ENCODE data around the gene TAS2R20. TPM values are rescaled to one million over a fixed set of nuclear protein-coding genes. Genes with fewer than 3 reads are reported as not detected.

Gene TAS2R20
- polyA plus RNA-seq, 1 donor (not counting 4 experiments of a cell fraction or from before 2014, with no cell fraction given): 0.43 TPM

- Histone ChIP-seq H3K36me3 (ENCODE audit: control insufficient read depth in 2 of 2, extremely low read depth in 1 of 2, insufficient read depth in 2 of 2, low read length in 2 of 2) (no peaks in the 10 kb centered on the region), H3K27me3 (ENCODE audit: control insufficient read depth, extremely low read depth, insufficient read depth, low read length) (no peaks in the 10 kb centered on the region), H4K20me1 (ENCODE audit: control insufficient read depth, extremely low read depth, insufficient read depth, low read length) (no peaks in the 10 kb centered on the region), H3K79me2 (ENCODE audit: control insufficient read depth, insufficient read depth, low read length) (no peaks in the 10 kb centered on the region), H3K4me2 (ENCODE audit: control insufficient read depth, extremely low read depth, insufficient read depth, low read depth, low read length) (no peak overlapping the region), H3K27ac (ENCODE audit: control insufficient read depth, insufficient read depth, low read length) (no peak overlapping the region), H3K9me1 (ENCODE audit: control insufficient read depth, extremely low read depth, insufficient read depth, low read length) (no peaks in the 10 kb centered on the region), H2AFZ (ENCODE audit: control insufficient read depth, low read length) (no peak overlapping the region), H3K9ac (ENCODE audit: control insufficient read depth, extremely low read depth, insufficient read depth, low read length) (no peak overlapping the region), H3K4me1 (ENCODE audit: control insufficient read depth, extremely low read depth, insufficient read depth, low read length) (peaks cover 6% of the 10 kb centered on the region), H3K4me3 (ENCODE audit: control insufficient read depth in 2 of 3, extremely low read depth in 1 of 3, insufficient read depth in 2 of 3, low read depth in 1 of 3, low read length in 3 of 3) (no peak overlapping the region), H3K9me3 (ENCODE audit: control insufficient read depth, low read depth, low read length) (no peaks in the 10 kb centered on the region)
- DNase-seq (ENCODE audit: low read depth, low spot score): no peak
- dilution Hi-C loops (cut with MboI; ENCODE audit: extremely low pct_ligation_motif_present, low sequenced_read_pairs): no loop called here
- FAIRE-seq: no peak
- no peak for TF ChIP-seq EZH2 (IDR thresholded peaks at IDR 0.05; ENCODE audit: low read length)
- TF ChIP-seq, protein P1, sequence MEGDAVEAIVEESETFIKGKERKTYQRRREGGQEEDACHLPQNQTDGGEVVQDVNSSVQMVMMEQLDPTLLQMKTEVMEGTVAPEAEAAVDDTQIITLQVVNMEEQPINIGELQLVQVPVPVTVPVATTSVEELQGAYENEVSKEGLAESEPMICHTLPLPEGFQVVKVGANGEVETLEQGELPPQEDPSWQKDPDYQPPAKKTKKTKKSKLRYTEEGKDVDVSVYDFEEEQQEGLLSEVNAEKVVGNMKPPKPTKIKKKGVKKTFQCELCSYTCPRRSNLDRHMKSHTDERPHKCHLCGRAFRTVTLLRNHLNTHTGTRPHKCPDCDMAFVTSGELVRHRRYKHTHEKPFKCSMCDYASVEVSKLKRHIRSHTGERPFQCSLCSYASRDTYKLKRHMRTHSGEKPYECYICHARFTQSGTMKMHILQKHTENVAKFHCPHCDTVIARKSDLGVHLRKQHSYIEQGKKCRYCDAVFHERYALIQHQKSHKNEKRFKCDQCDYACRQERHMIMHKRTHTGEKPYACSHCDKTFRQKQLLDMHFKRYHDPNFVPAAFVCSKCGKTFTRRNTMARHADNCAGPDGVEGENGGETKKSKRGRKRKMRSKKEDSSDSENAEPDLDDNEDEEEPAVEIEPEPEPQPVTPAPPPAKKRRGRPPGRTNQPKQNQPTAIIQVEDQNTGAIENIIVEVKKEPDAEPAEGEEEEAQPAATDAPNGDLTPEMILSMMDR (optimal IDR thresholded peaks at IDR 0.05 in 1 of 3, IDR thresholded peaks at IDR 0.05 in 1 of 3, conservative IDR thresholded peaks at IDR 0.05 in 1 of 3; ENCODE audit: extremely low read depth in 1 of 3, insufficient read depth in 2 of 3, low read length in 3 of 3): no peak
Observed at GRCh38 chr12:11007608-11008007, 9.5 kb upstream of the TAS2R20 start.

DNA sequence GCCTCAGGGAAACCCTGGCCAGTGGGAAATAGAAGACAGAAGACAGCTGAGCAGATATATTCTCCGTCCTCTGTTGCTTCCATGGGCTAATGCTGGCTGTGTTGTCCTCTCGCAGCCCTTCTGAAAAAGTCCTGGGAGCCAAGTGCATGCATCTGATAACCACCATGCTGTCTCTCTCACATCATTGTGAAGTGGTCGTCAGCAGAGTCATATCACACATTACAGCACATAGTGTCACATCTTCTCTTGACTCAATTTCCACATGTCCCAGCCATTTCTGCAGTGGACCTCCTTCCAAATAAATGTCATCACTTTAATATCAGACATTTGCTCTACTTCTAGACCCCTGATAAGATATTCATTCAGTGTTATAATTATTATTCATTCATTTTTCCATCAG is 3.8 kb downstream of the TAS2R20 start:
- DNase-seq (ENCODE audit: low read depth, low spot score): no peak
- no peak overlapping the region for H3K4me3 ChIP-seq (ENCODE audit: control insufficient read depth in 2 of 3, extremely low read depth in 1 of 3, insufficient read depth in 2 of 3, low read depth in 1 of 3, low read length in 3 of 3)
- dilution Hi-C loops (cut with MboI; ENCODE audit: extremely low pct_ligation_motif_present, low sequenced_read_pairs): no loop called here
- H3K9ac ChIP-seq (ENCODE audit: control insufficient read depth, extremely low read depth, insufficient read depth, low read length): no peak overlapping the region
- H4K20me1 ChIP-seq (ENCODE audit: control insufficient read depth, extremely low read depth, insufficient read depth, low read length): no peaks in the 10 kb centered on the region
- H3K9me1 ChIP-seq (ENCODE audit: control insufficient read depth, extremely low read depth, insufficient read depth, low read length): no peaks in the 10 kb centered on the region
- H3K27me3 ChIP-seq (ENCODE audit: control insufficient read depth, extremely low read depth, insufficient read depth, low read length): no peaks in the 10 kb centered on the region
- no peak overlapping the region for H2AFZ ChIP-seq (ENCODE audit: control insufficient read depth, low read length)
- no peak overlapping the region for H3K4me2 ChIP-seq (ENCODE audit: control insufficient read depth, extremely low read depth, insufficient read depth, low read depth, low read length)
- no peaks in the 10 kb centered on the region for H3K36me3 ChIP-seq (ENCODE audit: control insufficient read depth in 2 of 2, extremely low read depth in 1 of 2, insufficient read depth in 2 of 2, low read length in 2 of 2)
- H3K27ac ChIP-seq (ENCODE audit: control insufficient read depth, insufficient read depth, low read length): no peak overlapping the region
- H3K9me3 ChIP-seq (ENCODE audit: control insufficient read depth, low read depth, low read length): no peaks in the 10 kb centered on the region
- no peaks in the 10 kb centered on the region for H3K4me1 ChIP-seq (ENCODE audit: control insufficient read depth, extremely low read depth, insufficient read depth, low read length)
- TF ChIP-seq EZH2 (IDR thresholded peaks at IDR 0.05; ENCODE audit: low read length): no peak
- TF ChIP-seq, protein P1 (optimal IDR thresholded peaks at IDR 0.05 in 1 of 3, IDR thresholded peaks at IDR 0.05 in 1 of 3, conservative IDR thresholded peaks at IDR 0.05 in 1 of 3; ENCODE audit: extremely low read depth in 1 of 3, insufficient read depth in 2 of 3, low read length in 3 of 3): no peak
- no peak for FAIRE-seq
- H3K79me2 ChIP-seq (ENCODE audit: control insufficient read depth, insufficient read depth, low read length): no peaks in the 10 kb centered on the region

All from keratinocyte (primary cell).